Activated CD4-positive, alpha-beta T cell treated with anti-CD3 and anti-CD28 coated beads, Interleukin-2, amount 10 ng/mL, durations not matched to agents 7 days and 5 days (primary cell): ENCODE results near the gene PROS1. TPM values are rescaled to one million over a fixed set of nuclear protein-coding genes. Genes with fewer than 3 reads are reported as not detected.

Source experiments
- total RNA-seq, 2 experiments: library from RNA; stranded (reverse); gene quantifications; one replicate each; pipeline ENCODE4 v1.2.3, GENCODE V29; 2021

PROS1 gene
- total RNA-seq, 2 experiments from 2014 or later, result 0.06 to 0.20 TPM

Other genes starting within 250 kb of the PROS1 start
- 1 to 10 TPM; 5.8 to 7.9 TPM for gene ARL13B, start 6.3 kb upstream of the PROS1 start, total RNA-seq
- gene STX19, start 54.7 kb upstream of the PROS1 start, total RNA-seq, result not detected
- 1 to 10 TPM; 8.4 to 9.0 TPM for gene DHFR2, start 89.0 kb upstream of the PROS1 start, total RNA-seq
- 10 to 100 TPM; 14.0 to 16.6 TPM for gene NSUN3, start 89.2 kb upstream of the PROS1 start, total RNA-seq